ENCODE measurements around the gene LGR4. TPM values are rescaled to one million over a fixed set of nuclear protein-coding genes. Genes with fewer than 3 reads are reported as not detected.

LGR4 gene
- total RNA-seq, 1 donor from 2014 or later: 36.2 TPM

DNA sequence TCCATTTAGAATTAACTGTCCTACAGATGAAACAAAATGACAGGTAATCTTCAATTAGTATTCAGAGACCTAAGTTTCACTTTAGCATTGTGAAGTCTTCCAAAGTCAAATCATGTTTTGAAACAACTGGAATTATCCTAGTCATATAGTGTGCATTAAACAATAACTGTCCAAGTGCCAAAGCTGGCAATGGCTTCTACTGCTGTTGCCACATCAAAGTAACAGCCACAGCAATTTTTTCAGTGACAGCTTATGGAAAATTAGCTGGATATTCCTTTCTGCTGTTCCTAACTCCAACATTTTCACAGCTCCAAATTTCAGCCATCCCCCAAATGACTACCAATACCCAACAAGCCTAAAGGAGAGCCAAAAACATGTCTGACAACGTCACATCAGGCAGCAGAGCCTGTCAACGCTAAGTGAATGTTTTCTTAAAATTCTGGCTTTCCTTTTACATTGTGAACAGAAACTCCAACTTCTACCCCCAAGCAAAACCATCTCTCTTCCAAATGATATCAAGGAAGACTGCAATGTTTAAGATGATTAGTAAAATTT, 64.3 kb downstream of the LGR4 start:
- H3K4me3 Mint-ChIP-seq (ENCODE audit: unreplicated experiment): no peak overlapping the region
- DNase-seq (ENCODE audit: low spot score): no peak
- H3K36me3 Mint-ChIP-seq (ENCODE audit: low read depth): no peaks in the 10 kb centered on the region
- peaks cover 25% of the 10 kb centered on the region for H3K4me1 Mint-ChIP-seq (ENCODE audit: low read depth)
- H3K27me3 Mint-ChIP-seq (ENCODE audit: low read depth): no peaks in the 10 kb centered on the region
- TF ChIP-seq, protein P1, sequence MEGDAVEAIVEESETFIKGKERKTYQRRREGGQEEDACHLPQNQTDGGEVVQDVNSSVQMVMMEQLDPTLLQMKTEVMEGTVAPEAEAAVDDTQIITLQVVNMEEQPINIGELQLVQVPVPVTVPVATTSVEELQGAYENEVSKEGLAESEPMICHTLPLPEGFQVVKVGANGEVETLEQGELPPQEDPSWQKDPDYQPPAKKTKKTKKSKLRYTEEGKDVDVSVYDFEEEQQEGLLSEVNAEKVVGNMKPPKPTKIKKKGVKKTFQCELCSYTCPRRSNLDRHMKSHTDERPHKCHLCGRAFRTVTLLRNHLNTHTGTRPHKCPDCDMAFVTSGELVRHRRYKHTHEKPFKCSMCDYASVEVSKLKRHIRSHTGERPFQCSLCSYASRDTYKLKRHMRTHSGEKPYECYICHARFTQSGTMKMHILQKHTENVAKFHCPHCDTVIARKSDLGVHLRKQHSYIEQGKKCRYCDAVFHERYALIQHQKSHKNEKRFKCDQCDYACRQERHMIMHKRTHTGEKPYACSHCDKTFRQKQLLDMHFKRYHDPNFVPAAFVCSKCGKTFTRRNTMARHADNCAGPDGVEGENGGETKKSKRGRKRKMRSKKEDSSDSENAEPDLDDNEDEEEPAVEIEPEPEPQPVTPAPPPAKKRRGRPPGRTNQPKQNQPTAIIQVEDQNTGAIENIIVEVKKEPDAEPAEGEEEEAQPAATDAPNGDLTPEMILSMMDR (IDR thresholded peaks at IDR 0.05): no peak
- no peaks in the 10 kb centered on the region for H3K9me3 Mint-ChIP-seq (ENCODE audit: low read depth)
- H3K27ac Mint-ChIP-seq (ENCODE audit: unreplicated experiment): peak overlapping the region; percentile 17

DNA sequence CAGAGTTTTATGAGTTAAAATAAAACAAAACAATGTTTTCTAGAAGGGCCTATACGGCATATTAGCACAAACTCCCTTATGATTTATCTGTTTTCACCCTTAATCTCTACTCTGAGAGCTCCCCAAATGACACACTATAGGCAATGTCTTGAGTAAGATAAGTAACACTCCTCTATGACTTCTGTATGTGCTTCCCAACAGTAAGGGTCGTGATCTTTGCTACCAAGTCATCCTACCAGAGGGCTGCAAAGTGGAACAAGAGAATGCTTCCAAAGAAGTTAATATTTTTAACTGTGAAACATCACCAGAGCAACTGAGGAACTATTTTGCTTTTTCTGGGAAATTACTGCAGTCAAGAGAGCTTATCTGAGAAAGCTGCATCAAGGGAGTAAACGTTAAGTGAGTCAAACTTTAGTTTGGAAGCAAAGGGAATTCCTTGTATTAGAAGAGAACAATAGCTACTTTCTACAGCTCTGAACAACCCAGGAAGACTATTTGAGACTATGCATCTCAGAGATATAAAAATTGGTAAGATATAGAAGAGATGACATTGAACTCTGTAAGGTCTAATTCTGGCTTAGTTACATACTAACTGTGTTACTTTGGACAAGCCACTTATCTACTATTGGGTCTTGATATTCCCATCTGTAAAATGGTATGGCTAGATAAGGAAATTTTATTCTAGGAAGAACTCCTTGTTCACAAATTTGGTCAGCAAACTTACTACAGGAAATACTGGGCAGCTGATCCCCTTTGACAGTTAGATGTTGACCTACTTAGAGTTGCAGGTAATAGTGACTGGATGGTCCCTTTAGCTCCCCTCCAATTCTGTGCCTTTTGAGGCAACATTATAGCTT, 65.9 kb downstream of the LGR4 start:
- TF ChIP-seq, protein P1 (IDR thresholded peaks at IDR 0.05): no peak
- Mint-ChIP-seq H3K27ac (ENCODE audit: unreplicated experiment) (no peak overlapping the region), H3K4me3 (ENCODE audit: unreplicated experiment) (no peak overlapping the region), H3K4me1 (ENCODE audit: low read depth) (peaks cover 21% of the 10 kb centered on the region), H3K9me3 (ENCODE audit: low read depth) (no peaks in the 10 kb centered on the region), H3K27me3 (ENCODE audit: low read depth) (no peaks in the 10 kb centered on the region), H3K36me3 (ENCODE audit: low read depth) (no peaks in the 10 kb centered on the region)
- no peak for DNase-seq (ENCODE audit: low spot score)

DNA sequence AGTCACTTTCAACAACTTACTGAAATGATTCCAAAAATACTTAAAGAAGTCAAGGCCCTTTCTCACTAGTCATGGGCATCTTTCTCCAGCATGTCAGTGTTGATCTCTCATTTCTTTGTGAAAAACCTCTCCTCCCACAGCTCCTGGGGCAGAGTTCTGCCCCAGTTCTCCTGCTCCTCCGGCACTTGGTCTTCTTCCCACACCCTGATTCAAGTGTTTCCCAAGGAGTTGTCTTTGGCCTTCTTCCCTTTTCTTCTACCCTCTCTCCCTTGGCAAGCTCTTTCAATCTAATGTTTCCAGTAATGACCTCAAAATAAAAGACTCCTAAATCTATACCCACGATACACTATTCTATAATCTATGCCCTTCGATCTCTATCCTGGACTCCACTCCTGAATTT, 67.5 kb downstream of the LGR4 start:
- no peaks in the 10 kb centered on the region for H3K36me3 Mint-ChIP-seq (ENCODE audit: low read depth)
- TF ChIP-seq, protein P1 (IDR thresholded peaks at IDR 0.05): no peak

DNA sequence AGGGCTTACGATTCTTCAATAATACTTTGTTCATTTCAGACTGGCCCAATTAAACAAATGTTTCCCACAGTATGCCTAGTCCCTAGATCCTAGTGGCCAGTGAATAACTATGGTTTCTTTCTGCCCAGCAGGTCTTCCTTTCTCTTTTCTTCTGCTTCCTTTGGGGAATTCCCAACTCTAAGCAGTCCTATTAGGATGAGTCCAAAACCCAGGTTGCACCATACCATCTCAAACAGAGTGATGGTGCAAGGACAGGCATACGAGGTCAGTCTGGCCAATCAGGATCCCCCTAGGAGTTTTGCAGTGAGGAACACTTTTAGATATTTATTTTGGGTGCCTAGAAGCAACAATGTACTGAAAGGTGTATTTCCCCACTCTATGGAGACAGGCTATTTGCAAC, 68.2 kb downstream of the LGR4 start:
- Mint-ChIP-seq H3K4me3 (ENCODE audit: unreplicated experiment) (no peak overlapping the region), H3K36me3 (ENCODE audit: low read depth) (no peaks in the 10 kb centered on the region)

More for the DNA sequence above, 67.5 kb downstream of the LGR4 start:
- Mint-ChIP-seq H3K27me3 (ENCODE audit: low read depth) (no peaks in the 10 kb centered on the region), H3K4me3 (ENCODE audit: unreplicated experiment) (no peak overlapping the region), H3K27ac (ENCODE audit: unreplicated experiment) (no peak overlapping the region), H3K9me3 (ENCODE audit: low read depth) (no peaks in the 10 kb centered on the region), H3K4me1 (ENCODE audit: low read depth) (peaks cover 15% of the 10 kb centered on the region)
- DNase-seq (ENCODE audit: low spot score): no peak

DNA sequence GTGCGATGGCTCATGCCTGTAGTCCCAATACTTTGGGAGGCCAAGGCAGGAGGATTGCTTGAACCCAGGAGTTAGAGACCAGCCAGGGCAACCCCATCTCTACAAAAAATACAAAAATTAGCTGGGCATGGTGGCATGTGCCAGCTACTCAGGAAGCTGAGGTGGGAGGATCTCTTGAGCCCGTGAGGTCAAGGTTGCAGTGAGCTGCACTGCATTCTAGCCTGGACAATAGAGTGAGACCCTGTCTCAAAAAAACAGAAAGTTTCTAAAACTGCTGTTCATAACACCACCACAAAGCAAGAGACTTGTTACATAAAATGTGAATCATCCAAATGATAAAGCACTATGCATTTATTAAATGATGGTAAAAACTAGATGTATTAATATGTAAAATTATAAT, 69.4 kb downstream of the LGR4 start:
- DNase-seq (ENCODE audit: low spot score): no peak
- Mint-ChIP-seq H3K4me1 (ENCODE audit: low read depth) (peaks cover 4% of the 10 kb centered on the region), H3K9me3 (ENCODE audit: low read depth) (no peaks in the 10 kb centered on the region), H3K36me3 (ENCODE audit: low read depth) (no peaks in the 10 kb centered on the region), H3K27me3 (ENCODE audit: low read depth) (no peaks in the 10 kb centered on the region), H3K4me3 (ENCODE audit: unreplicated experiment) (no peak overlapping the region), H3K27ac (ENCODE audit: unreplicated experiment) (no peak overlapping the region)
- TF ChIP-seq, protein P1 (IDR thresholded peaks at IDR 0.05): no peak

More for the DNA sequence above, 68.2 kb downstream of the LGR4 start:
- Mint-ChIP-seq H3K27me3 (ENCODE audit: low read depth) (no peaks in the 10 kb centered on the region), H3K27ac (ENCODE audit: unreplicated experiment) (no peak overlapping the region), H3K4me1 (ENCODE audit: low read depth) (peaks cover 11% of the 10 kb centered on the region), H3K9me3 (ENCODE audit: low read depth) (no peaks in the 10 kb centered on the region)
- no peak for DNase-seq (ENCODE audit: low spot score)
- TF ChIP-seq, protein P1 (IDR thresholded peaks at IDR 0.05): no peak

All from chondrocyte (in vitro differentiated cells).